ENCODE data around the gene FGF3. TPM values are rescaled to one million over a fixed set of nuclear protein-coding genes. Genes with fewer than 3 reads are reported as not detected.

FGF3 gene
- total RNA-seq, 5 donors from 2014 or later (not counting 1 experiment from before 2014, with no cell fraction given): not detected

DNA sequence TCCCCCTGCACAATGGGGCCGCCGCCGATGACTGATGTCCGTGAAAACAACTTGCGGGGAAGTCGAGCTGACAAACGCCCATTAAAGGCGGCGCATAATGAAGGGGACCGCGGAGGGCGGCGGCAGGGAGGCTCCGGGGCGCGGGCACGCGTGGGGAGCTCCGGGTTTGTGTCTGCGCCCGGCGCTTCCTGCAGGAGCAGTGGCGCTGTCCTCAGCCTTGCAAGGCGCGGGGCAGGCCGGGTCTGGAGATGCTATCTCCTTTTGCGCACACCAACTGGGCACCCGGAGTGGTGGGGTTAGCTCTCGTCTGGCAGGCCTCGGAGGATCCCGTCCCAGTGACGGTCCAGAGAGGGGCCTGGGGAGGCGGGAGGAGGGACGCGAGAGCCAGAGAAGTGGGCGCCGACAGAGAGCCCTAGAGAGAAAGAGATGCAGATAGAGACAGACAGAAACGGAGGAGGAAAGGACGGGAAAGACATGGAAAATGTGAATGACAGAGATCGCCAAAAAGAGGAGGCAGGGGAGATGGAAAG lies 390 bp upstream of the FGF3 start:
- no peak for DNase-seq
- no peak overlapping the region for H3K27ac Mint-ChIP-seq
- Histone ChIP-seq H3K4me1 (ENCODE audit: control insufficient read depth in 1 of 2, extremely low read depth in 1 of 2, insufficient read depth in 2 of 2, low read length in 2 of 2) (peaks cover 0 to 7% of the 10 kb centered on the region in 2 experiments), H3K27ac (ENCODE audit: low read length) (no peak overlapping the region), H3K9me3 (no peaks in the 10 kb centered on the region), H3K36me3 (ENCODE audit: control insufficient read depth in 2 of 2, extremely low read depth in 1 of 2, insufficient read depth in 1 of 2, low read length in 1 of 2) (no peaks in the 10 kb centered on the region), H3K4me3 (ENCODE audit: control insufficient read depth in 1 of 2, extremely low read depth in 1 of 2, low read length in 1 of 2) (no peak overlapping the region), H3K27me3 (replicated peaks in 1 of 2; ENCODE audit: control insufficient read depth in 2 of 2, extremely low read depth in 1 of 2, insufficient read depth in 2 of 2, low read length in 1 of 2) (peaks cover 0 to 67% of the 10 kb centered on the region in 2 experiments)
- H3K9me3 Mint-ChIP-seq: no peaks in the 10 kb centered on the region
- peaks cover 0 to 2% (median 0%) of the 10 kb centered on the region in 3 donors for H3K4me1 Mint-ChIP-seq
- no peak overlapping the region for H3K4me3 Mint-ChIP-seq
- WGBS (ENCODE audit: insufficient coverage): 7% methylated on average over 39 of the region's 40 CpGs
- peaks cover 20 to 49% of the 10 kb centered on the region in 2 donors for H3K27me3 Mint-ChIP-seq
- ATAC-seq (replicated peaks in 1 of 4): no peak
- CTCF ChIA-PET: no interaction called here
- H3K36me3 Mint-ChIP-seq: no peaks in the 10 kb centered on the region
- POLR2A ChIA-PET: no interaction called here

DNA sequence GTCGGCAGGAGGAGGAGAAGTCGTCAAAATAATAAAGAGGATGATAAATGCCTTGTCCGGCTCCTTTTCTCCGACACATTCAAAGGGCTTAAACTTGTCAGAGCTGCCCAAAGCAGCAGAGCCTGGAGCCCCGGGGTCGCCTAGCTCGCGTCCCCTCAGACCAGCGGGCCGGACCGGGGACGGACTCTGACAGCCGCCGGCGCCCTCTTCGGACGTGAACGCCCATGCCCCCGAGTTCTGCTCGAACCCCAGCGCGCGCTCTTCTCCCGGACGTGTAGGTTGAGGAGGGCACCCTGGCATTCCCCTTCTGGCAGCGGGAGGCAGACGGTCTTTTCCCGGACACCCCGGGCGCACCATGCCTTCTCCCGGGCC lies 999 bp downstream of the FGF3 start:
- peaks cover 0 to 2% (median 0%) of the 10 kb centered on the region in 3 donors for H3K4me1 Mint-ChIP-seq

DNA sequence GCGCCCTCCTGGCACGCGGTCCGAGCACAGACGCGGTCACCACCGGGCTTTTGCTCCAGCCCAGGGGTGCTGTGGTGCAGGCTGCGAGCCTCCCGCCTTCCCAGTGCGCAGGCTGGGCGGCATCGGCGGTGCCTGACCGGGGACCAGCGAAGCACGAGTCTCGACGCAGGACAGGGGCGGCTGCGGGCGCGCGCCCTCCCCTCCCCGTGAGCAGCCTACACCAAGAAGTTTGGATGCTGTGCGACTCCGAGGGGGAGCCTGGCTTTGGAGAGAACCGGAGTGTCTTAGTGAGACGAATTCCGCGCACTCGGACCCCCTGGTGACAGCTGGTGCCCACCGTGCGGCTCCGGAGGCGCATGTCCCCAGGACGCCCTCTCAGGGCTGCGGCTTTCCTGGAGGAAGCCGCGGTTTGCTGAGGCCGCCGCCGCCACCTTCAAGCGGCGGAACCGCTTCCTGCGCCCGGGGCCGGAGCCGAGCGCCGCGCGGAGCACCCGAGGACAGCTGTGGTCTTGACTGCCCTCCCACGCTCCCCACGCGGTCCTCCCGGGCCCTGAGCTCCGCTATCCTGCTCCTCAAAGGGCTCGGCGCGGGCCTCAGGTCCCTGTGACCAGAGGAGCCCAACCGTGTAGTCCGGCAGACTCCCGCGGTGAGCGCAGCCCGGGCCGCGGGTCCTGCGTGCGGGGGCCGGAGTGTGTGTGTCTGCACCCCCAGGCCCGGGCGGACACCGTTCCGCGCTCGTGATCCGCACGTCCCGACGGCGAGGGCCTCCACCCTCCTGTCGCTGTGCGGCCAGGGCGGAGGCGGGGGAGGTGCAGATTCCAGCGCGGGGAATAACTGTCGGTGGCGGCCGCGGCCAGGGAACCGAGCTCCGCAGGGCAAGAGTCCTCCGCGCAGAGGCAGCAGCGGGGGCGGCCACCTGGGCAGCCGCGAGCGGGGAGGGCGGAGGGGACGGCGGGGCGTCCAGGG lies 1.7 kb downstream of the FGF3 start:
- H3K9me3 ChIP-seq: no peaks in the 10 kb centered on the region
- Mint-ChIP-seq H3K4me1 (peaks cover 0 to 2% (median 0%) of the 10 kb centered on the region in 3 donors), H3K36me3 (no peaks in the 10 kb centered on the region), H3K27me3 (peaks cover 24 to 47% of the 10 kb centered on the region in 2 donors), H3K4me3 (no peak overlapping the region), H3K27ac (no peak overlapping the region), H3K9me3 (peaks cover 0 to 4% (median 0%) of the 10 kb centered on the region in 3 donors)
- H3K27ac ChIP-seq (ENCODE audit: low read length): no peak overlapping the region
- ATAC-seq (replicated peaks in 1 of 4) (no peak), DNase-seq (no peak)
- no peak overlapping the region for H3K4me3 ChIP-seq (ENCODE audit: control insufficient read depth in 1 of 2, extremely low read depth in 1 of 2, low read length in 1 of 2)
- 2% methylated on average over 99 of the region's 107 CpGs for WGBS (ENCODE audit: insufficient coverage)
- ChIA-PET CTCF (no interaction called here), POLR2A (no interaction called here)
- H3K4me1 ChIP-seq (ENCODE audit: control insufficient read depth in 1 of 2, extremely low read depth in 1 of 2, insufficient read depth in 2 of 2, low read length in 2 of 2): peaks cover 0 to 7% of the 10 kb centered on the region in 2 experiments
- no peaks in the 10 kb centered on the region for H3K36me3 ChIP-seq (ENCODE audit: control insufficient read depth in 2 of 2, extremely low read depth in 1 of 2, insufficient read depth in 1 of 2, low read length in 1 of 2)
- H3K27me3 ChIP-seq (replicated peaks in 1 of 2; ENCODE audit: control insufficient read depth in 2 of 2, extremely low read depth in 1 of 2, insufficient read depth in 2 of 2, low read length in 1 of 2): peaks cover 0 to 76% of the 10 kb centered on the region in 2 experiments

More for the DNA sequence above, 999 bp downstream of the FGF3 start:
- Histone ChIP-seq H3K4me3 (ENCODE audit: control insufficient read depth in 1 of 2, extremely low read depth in 1 of 2, low read length in 1 of 2) (no peak overlapping the region), H3K4me1 (ENCODE audit: control insufficient read depth in 1 of 2, extremely low read depth in 1 of 2, insufficient read depth in 2 of 2, low read length in 2 of 2) (peaks cover 0 to 7% of the 10 kb centered on the region in 2 experiments), H3K9me3 (no peaks in the 10 kb centered on the region), H3K27me3 (replicated peaks in 1 of 2; ENCODE audit: control insufficient read depth in 2 of 2, extremely low read depth in 1 of 2, insufficient read depth in 2 of 2, low read length in 1 of 2) (peaks cover 0 to 73% of the 10 kb centered on the region in 2 experiments), H3K27ac (ENCODE audit: low read length) (no peak overlapping the region), H3K36me3 (ENCODE audit: control insufficient read depth in 2 of 2, extremely low read depth in 1 of 2, insufficient read depth in 1 of 2, low read length in 1 of 2) (no peaks in the 10 kb centered on the region)
- Mint-ChIP-seq H3K4me3 (no peak overlapping the region), H3K36me3 (no peaks in the 10 kb centered on the region), H3K27ac (no peak overlapping the region), H3K27me3 (peaks cover 26 to 46% of the 10 kb centered on the region in 2 donors), H3K9me3 (peaks cover 0 to 4% (median 0%) of the 10 kb centered on the region in 3 donors)
- CTCF ChIA-PET: no interaction called here
- ATAC-seq (replicated peaks in 1 of 4) (no peak), DNase-seq (no peak)
- WGBS (ENCODE audit: insufficient coverage): 4% methylated on average over 28 of the region's 31 CpGs
- POLR2A ChIA-PET: no interaction called here

DNA sequence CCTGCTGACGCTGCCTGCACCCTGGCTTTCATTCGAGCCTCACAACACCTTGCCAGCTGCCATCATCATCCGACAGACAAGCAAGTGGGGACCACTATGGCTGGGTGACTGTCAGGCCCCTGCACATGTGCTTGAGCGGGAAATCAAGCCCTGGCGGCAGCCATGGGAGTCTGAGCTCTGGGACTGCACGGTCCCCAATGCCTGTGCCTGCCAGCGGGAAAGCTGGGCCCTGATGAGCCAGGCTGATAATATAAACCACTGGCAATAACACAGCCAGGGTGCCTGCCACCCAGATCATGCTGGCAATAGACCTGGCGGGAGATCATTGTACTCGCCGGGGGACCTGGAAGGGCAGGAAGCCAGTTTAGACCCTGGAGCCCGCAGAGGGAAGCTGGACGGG lies 2.5 kb downstream of the FGF3 start:
- Mint-ChIP-seq H3K9me3 (peaks cover 0 to 4% (median 0%) of the 10 kb centered on the region in 3 donors), H3K27ac (no peak overlapping the region), H3K36me3 (no peaks in the 10 kb centered on the region), H3K4me1 (peaks cover 0 to 2% (median 0%) of the 10 kb centered on the region in 3 donors), H3K27me3 (peaks cover 23 to 45% of the 10 kb centered on the region in 2 donors), H3K4me3 (no peak overlapping the region)
- ATAC-seq (replicated peaks in 1 of 4) (no peak), DNase-seq (no peak)
- 41% methylated on average over 7 of the region's 12 CpGs for WGBS (ENCODE audit: insufficient coverage)
- H3K36me3 ChIP-seq (ENCODE audit: control insufficient read depth in 2 of 2, extremely low read depth in 1 of 2, insufficient read depth in 1 of 2, low read length in 1 of 2): no peaks in the 10 kb centered on the region
- H3K27ac ChIP-seq (ENCODE audit: low read length): no peak overlapping the region
- no peaks in the 10 kb centered on the region for H3K9me3 ChIP-seq
- ChIA-PET POLR2A (no interaction called here), CTCF (no interaction called here)
- H3K4me1 ChIP-seq (ENCODE audit: control insufficient read depth in 1 of 2, extremely low read depth in 1 of 2, insufficient read depth in 2 of 2, low read length in 2 of 2): peaks cover 0 to 7% of the 10 kb centered on the region in 2 experiments
- H3K27me3 ChIP-seq (replicated peaks in 1 of 2; ENCODE audit: control insufficient read depth in 2 of 2, extremely low read depth in 1 of 2, insufficient read depth in 2 of 2, low read length in 1 of 2): peaks cover 0 to 76% of the 10 kb centered on the region in 2 experiments
- H3K4me3 ChIP-seq (ENCODE audit: control insufficient read depth in 1 of 2, extremely low read depth in 1 of 2, low read length in 1 of 2): no peak overlapping the region

DNA sequence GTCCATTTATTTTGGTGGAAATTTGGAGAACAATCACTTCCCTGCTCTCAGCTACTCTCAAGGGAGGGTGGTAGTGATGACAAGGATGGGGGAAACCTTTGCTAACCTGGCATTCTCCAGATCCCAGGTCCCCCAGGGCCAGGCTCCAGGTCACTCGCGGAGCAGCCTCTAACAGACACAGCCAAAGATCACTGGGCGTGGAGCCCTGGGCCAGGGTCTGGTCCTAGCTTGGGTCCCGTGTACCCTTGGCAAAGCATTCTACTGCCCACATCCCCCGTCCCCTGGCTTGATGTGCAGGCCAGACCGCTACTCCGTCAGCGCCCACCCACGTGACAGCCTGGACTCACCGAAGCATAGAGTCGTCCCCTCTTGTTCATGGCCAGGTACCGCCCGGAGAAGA lies 3.2 kb downstream of the FGF3 start:
- Mint-ChIP-seq H3K9me3 (peaks cover 0 to 4% (median 0%) of the 10 kb centered on the region in 3 donors), H3K36me3 (no peaks in the 10 kb centered on the region), H3K27me3 (peaks cover 23 to 48% of the 10 kb centered on the region in 2 donors), H3K27ac (no peak overlapping the region), H3K4me1 (peaks cover 0 to 2% (median 0%) of the 10 kb centered on the region in 3 donors), H3K4me3 (no peak overlapping the region)
- no peak overlapping the region for H3K4me3 ChIP-seq (ENCODE audit: control insufficient read depth in 1 of 2, extremely low read depth in 1 of 2, low read length in 1 of 2)
- H3K27me3 ChIP-seq (replicated peaks in 1 of 2; ENCODE audit: control insufficient read depth in 2 of 2, extremely low read depth in 1 of 2, insufficient read depth in 2 of 2, low read length in 1 of 2): peaks cover 0 to 71% of the 10 kb centered on the region in 2 experiments
- no peaks in the 10 kb centered on the region for H3K36me3 ChIP-seq (ENCODE audit: control insufficient read depth in 2 of 2, extremely low read depth in 1 of 2, insufficient read depth in 1 of 2, low read length in 1 of 2)
- H3K27ac ChIP-seq (ENCODE audit: low read length): no peak overlapping the region
- DNase-seq (no peak), ATAC-seq (replicated peaks in 1 of 4) (no peak)
- CTCF ChIA-PET: no interaction called here
- H3K9me3 ChIP-seq: no peaks in the 10 kb centered on the region
- WGBS (ENCODE audit: insufficient coverage): 70% methylated on average over 12 of the region's 13 CpGs
- POLR2A ChIA-PET: no interaction called here
- peaks cover 0 to 7% of the 10 kb centered on the region in 2 experiments for H3K4me1 ChIP-seq (ENCODE audit: control insufficient read depth in 1 of 2, extremely low read depth in 1 of 2, insufficient read depth in 2 of 2, low read length in 2 of 2)

DNA sequence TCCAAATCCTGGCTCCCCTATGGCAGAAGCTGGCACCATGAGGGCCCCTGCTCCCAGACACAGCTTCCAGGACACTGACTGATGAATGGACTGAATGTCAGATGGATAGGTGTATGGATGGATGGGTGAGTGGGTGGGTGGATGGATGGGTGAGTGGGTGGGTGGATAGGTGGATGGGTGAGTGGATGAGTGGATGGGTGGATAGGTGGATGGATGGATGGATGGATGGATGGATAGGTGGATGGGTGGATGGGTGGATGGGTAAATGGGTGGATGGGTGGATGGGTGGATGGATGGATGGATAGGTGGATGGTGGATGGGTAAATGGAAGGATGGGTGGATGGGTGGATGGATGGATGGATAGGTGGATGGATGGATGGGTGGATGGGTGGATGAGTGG lies 4.3 kb downstream of the FGF3 start:
- POLR2A ChIA-PET: no interaction called here
- Mint-ChIP-seq H3K27me3 (peaks cover 16 to 42% of the 10 kb centered on the region in 2 donors), H3K36me3 (no peaks in the 10 kb centered on the region)

More for the DNA sequence above, 4.3 kb downstream of the FGF3 start:
- no peaks in the 10 kb centered on the region for H3K9me3 ChIP-seq
- ATAC-seq (replicated peaks in 1 of 4): no peak
- no peak for DNase-seq
- H3K27me3 ChIP-seq (replicated peaks in 1 of 2; ENCODE audit: control insufficient read depth in 2 of 2, extremely low read depth in 1 of 2, insufficient read depth in 2 of 2, low read length in 1 of 2): peaks cover 0 to 65% of the 10 kb centered on the region in 2 experiments
- H3K4me1 ChIP-seq (ENCODE audit: control insufficient read depth in 1 of 2, extremely low read depth in 1 of 2, insufficient read depth in 2 of 2, low read length in 2 of 2): peaks cover 0 to 7% of the 10 kb centered on the region in 2 experiments
- Mint-ChIP-seq H3K27ac (no peak overlapping the region), H3K4me3 (no peak overlapping the region), H3K9me3 (peaks cover 0 to 4% (median 0%) of the 10 kb centered on the region in 3 donors), H3K4me1 (peaks cover 0 to 2% (median 0%) of the 10 kb centered on the region in 3 donors)
- no peak overlapping the region for H3K27ac ChIP-seq (ENCODE audit: low read length)
- H3K36me3 ChIP-seq (ENCODE audit: control insufficient read depth in 2 of 2, extremely low read depth in 1 of 2, insufficient read depth in 1 of 2, low read length in 1 of 2): no peaks in the 10 kb centered on the region
- no peak overlapping the region for H3K4me3 ChIP-seq (ENCODE audit: control insufficient read depth in 1 of 2, extremely low read depth in 1 of 2, low read length in 1 of 2)
- CTCF ChIA-PET: no interaction called here

All from T-cell (primary cell).